Activated CD4-positive, alpha-beta T cell treated with anti-CD3 and anti-CD28 coated beads, Interleukin-2, amount 10 ng/mL, durations not matched to agents 7 days and 5 days (primary cell): ENCODE results near the gene PEAK1. TPM values are rescaled to one million over a fixed set of nuclear protein-coding genes. Genes with fewer than 3 reads are reported as not detected.

Source experiments
- CTCF ChIA-PET: fragments of 350-600 bp; sonication (Branson Sonifier 250); formaldehyde crosslinking; loops from one replicate; lab custom pipeline; 2021; ENCODE audit warnings: antibody characterized with exemption; lab: Charles Lee
- POLR2A ChIA-PET: fragments of 350-600 bp; sonication (Branson Sonifier 250); formaldehyde crosslinking; loops from one replicate; lab custom pipeline; 2021; ENCODE audit warnings: antibody characterized with exemption; lab: Charles Lee
- DNase-seq: peaks from one replicate; pipeline ENCODE4 v3.0.0-alpha.2; 2020
- H3K27ac Mint-ChIP-seq: one replicate; pipeline ENCODE4 v1.8.0; 2021; ENCODE audit warnings: mild to moderate bottlenecking, moderate library complexity, mixed read lengths
- H3K27me3 Mint-ChIP-seq: one replicate; pipeline ENCODE4 v1.8.0; 2021; ENCODE audit warnings: mixed read lengths
- H3K36me3 Mint-ChIP-seq: one replicate; pipeline ENCODE4 v1.8.0; 2021; ENCODE audit warnings: low read depth, mixed read lengths
- H3K4me1 Mint-ChIP-seq: one replicate; pipeline ENCODE4 v1.8.0; 2021; ENCODE audit warnings: mixed read lengths
- H3K4me3 Mint-ChIP-seq: one replicate; pipeline ENCODE4 v1.8.0; 2021; ENCODE audit warnings: mild to moderate bottlenecking, moderate library complexity, mixed read lengths
- H3K9me3 Mint-ChIP-seq: one replicate; pipeline ENCODE4 v1.8.0; 2021; ENCODE audit warnings: mixed read lengths
- total RNA-seq, 2 experiments: library from RNA; stranded (reverse); gene quantifications; one replicate each; pipeline ENCODE4 v1.2.3, GENCODE V29; 2021

Gene PEAK1
- total RNA-seq, 2 experiments from 2014 or later, result 27.9 to 29.4 TPM

GRCh38 chr15:77340245-77340644, 79.7 kb downstream of the PEAK1 start:
- Mint-ChIP-seq H3K9me3 (peaks cover 6% of the 10 kb centered on the region), H3K4me3 (no peak overlapping the region), H3K27me3 (peaks cover 1% of the 10 kb centered on the region), H3K36me3 (peaks cover 13% of the 10 kb centered on the region), H3K27ac (no peak overlapping the region), H3K4me1 (no peaks in the 10 kb centered on the region)
- ChIA-PET POLR2A (interaction anchor here (0.6 kb wide), 1 partner anchor 30 kb away, joined by 3 read pairs; no protein-coding TSS in a partner anchor), CTCF (interaction anchor here (0.6 kb wide), 1 partner anchor 74 kb away, joined by 4 read pairs; no protein-coding TSS in a partner anchor)
- DNase-seq, result no peak

GRCh38 chr15:77336006-77336405, 83.9 kb downstream of the PEAK1 start:
- Mint-ChIP-seq H3K27me3 (no peaks in the 10 kb centered on the region), H3K4me3 (no peak overlapping the region), H3K36me3 (no peaks in the 10 kb centered on the region), H3K9me3 (peaks cover 3% of the 10 kb centered on the region), H3K4me1 (peaks cover 4% of the 10 kb centered on the region), H3K27ac (no peak overlapping the region)
- CTCF ChIA-PET, result no interaction called here
- POLR2A ChIA-PET, result interaction anchor here (0.6 kb wide), 1 partner anchor 85 kb away, joined by 4 read pairs; the partner anchor contains the start of gene HMG20A
- DNase-seq, result no peak

GRCh38 chr15:77335298-77335697, 84.6 kb downstream of the PEAK1 start:
- H3K9me3 Mint-ChIP-seq, result peaks cover 3% of the 10 kb centered on the region
- no peaks in the 10 kb centered on the region for H3K36me3 Mint-ChIP-seq
- peaks cover 4% of the 10 kb centered on the region for H3K4me1 Mint-ChIP-seq
- H3K27ac Mint-ChIP-seq, result no peak overlapping the region
- POLR2A ChIA-PET, result no interaction called here
- peaks cover under 1% of the 10 kb centered on the region for H3K27me3 Mint-ChIP-seq
- H3K4me3 Mint-ChIP-seq, result no peak overlapping the region
- no peak for DNase-seq
- CTCF ChIA-PET, result no interaction called here

- Mint-ChIP-seq H3K9me3 (no peaks in the 10 kb centered on the region), H3K27ac (no peak overlapping the region), H3K4me3 (no peak overlapping the region), H3K36me3 (no peaks in the 10 kb centered on the region), H3K4me1 (peaks cover 4% of the 10 kb centered on the region), H3K27me3 (peaks cover 3% of the 10 kb centered on the region)
- ChIA-PET CTCF (no interaction called here), POLR2A (interaction anchor here (0.6 kb wide), 1 partner anchor 86 kb away, joined by 3 read pairs; no protein-coding TSS in a partner anchor)
- DNase-seq, result no peak
These were observed 86.7 kb downstream of the PEAK1 start for GRCh38 chr15:77333166-77333565.

- CTCF ChIA-PET, result no interaction called here
- peaks cover 4% of the 10 kb centered on the region for H3K4me1 Mint-ChIP-seq
- no peaks in the 10 kb centered on the region for H3K36me3 Mint-ChIP-seq
- no peak overlapping the region for H3K4me3 Mint-ChIP-seq
- no peak overlapping the region for H3K27ac Mint-ChIP-seq
- POLR2A ChIA-PET, result no interaction called here
- no peak for DNase-seq
- H3K9me3 Mint-ChIP-seq, result peaks cover 2% of the 10 kb centered on the region
- H3K27me3 Mint-ChIP-seq, result peaks cover 3% of the 10 kb centered on the region
These were observed 90.7 kb downstream of the PEAK1 start for GRCh38 chr15:77329202-77329601.

- Mint-ChIP-seq H3K4me3 (no peak overlapping the region), H3K4me1 (peaks cover 2% of the 10 kb centered on the region), H3K27ac (no peak overlapping the region), H3K27me3 (peaks cover 3% of the 10 kb centered on the region), H3K36me3 (no peaks in the 10 kb centered on the region), H3K9me3 (peaks cover 6% of the 10 kb centered on the region)
- ChIA-PET POLR2A (no interaction called here), CTCF (interaction anchor here (0.5 kb wide), 1 partner anchor 1541 kb away, joined by 4 read pairs; no protein-coding TSS in a partner anchor)
- no peak for DNase-seq
These were observed 91.9 kb downstream of the PEAK1 start for GRCh38 chr15:77327844-77328529.

GRCh38 chr15:77327168-77327567, 92.7 kb downstream of the PEAK1 start:
- Mint-ChIP-seq H3K36me3 (no peaks in the 10 kb centered on the region), H3K27me3 (peaks cover 3% of the 10 kb centered on the region), H3K4me3 (no peak overlapping the region), H3K4me1 (no peaks in the 10 kb centered on the region), H3K27ac (no peak overlapping the region), H3K9me3 (peaks cover 6% of the 10 kb centered on the region)
- POLR2A ChIA-PET, result no interaction called here
- no peak for DNase-seq
- CTCF ChIA-PET, result no interaction called here

- Mint-ChIP-seq H3K4me1 (no peaks in the 10 kb centered on the region), H3K4me3 (no peak overlapping the region), H3K27ac (no peak overlapping the region), H3K9me3 (peaks cover 6% of the 10 kb centered on the region), H3K36me3 (no peaks in the 10 kb centered on the region), H3K27me3 (peaks cover 3% of the 10 kb centered on the region)
- no peak for DNase-seq
- POLR2A ChIA-PET, result no interaction called here
- CTCF ChIA-PET, result no interaction called here
These were observed 93.5 kb downstream of the PEAK1 start for GRCh38 chr15:77326366-77326765.

GRCh38 chr15:77312523-77312922, 107.4 kb downstream of the PEAK1 start:
- no peak for DNase-seq
- ChIA-PET POLR2A (no interaction called here), CTCF (no interaction called here)
- H3K27me3 Mint-ChIP-seq, result no peaks in the 10 kb centered on the region
- H3K27ac Mint-ChIP-seq, result no peak overlapping the region
- no peaks in the 10 kb centered on the region for H3K4me1 Mint-ChIP-seq
- no peaks in the 10 kb centered on the region for H3K9me3 Mint-ChIP-seq
- no peaks in the 10 kb centered on the region for H3K36me3 Mint-ChIP-seq
- no peak overlapping the region for H3K4me3 Mint-ChIP-seq

GRCh38 chr15:77311618-77312398, 108.1 kb downstream of the PEAK1 start:
- no peak overlapping the region for H3K4me3 Mint-ChIP-seq
- CTCF ChIA-PET, result no interaction called here
- POLR2A ChIA-PET, result no interaction called here
- no peaks in the 10 kb centered on the region for H3K4me1 Mint-ChIP-seq
- DNase-seq, result no peak
- no peaks in the 10 kb centered on the region for H3K9me3 Mint-ChIP-seq
- no peak overlapping the region for H3K27ac Mint-ChIP-seq
- no peaks in the 10 kb centered on the region for H3K27me3 Mint-ChIP-seq
- no peaks in the 10 kb centered on the region for H3K36me3 Mint-ChIP-seq

GRCh38 chr15:77311020-77311419, 108.9 kb downstream of the PEAK1 start:
- ChIA-PET POLR2A (no interaction called here), CTCF (no interaction called here)
- DNase-seq, result no peak
- Mint-ChIP-seq H3K36me3 (no peaks in the 10 kb centered on the region), H3K27me3 (no peaks in the 10 kb centered on the region), H3K4me1 (no peaks in the 10 kb centered on the region), H3K27ac (no peak overlapping the region), H3K4me3 (no peak overlapping the region), H3K9me3 (no peaks in the 10 kb centered on the region)

GRCh38 chr15:77309392-77309791, 110.5 kb downstream of the PEAK1 start:
- Mint-ChIP-seq H3K4me1 (no peaks in the 10 kb centered on the region), H3K9me3 (no peaks in the 10 kb centered on the region), H3K27me3 (no peaks in the 10 kb centered on the region), H3K27ac (no peak overlapping the region), H3K4me3 (no peak overlapping the region), H3K36me3 (no peaks in the 10 kb centered on the region)
- DNase-seq, result no peak
- ChIA-PET CTCF (interaction anchor here (1.3 kb wide), 1 partner anchor 42 kb away, joined by 4 read pairs; no protein-coding TSS in a partner anchor), POLR2A (no interaction called here)

GRCh38 chr15:77305953-77306352, 114.0 kb downstream of the PEAK1 start:
- H3K4me3 Mint-ChIP-seq, result no peak overlapping the region
- H3K27me3 Mint-ChIP-seq, result no peaks in the 10 kb centered on the region
- no peak overlapping the region for H3K27ac Mint-ChIP-seq

More at GRCh38 chr15:77305953-77306352, 114.0 kb downstream of the PEAK1 start:
- no peaks in the 10 kb centered on the region for H3K9me3 Mint-ChIP-seq
- DNase-seq, result no peak
- H3K4me1 Mint-ChIP-seq, result no peaks in the 10 kb centered on the region
- ChIA-PET POLR2A (no interaction called here), CTCF (no interaction called here)
- H3K36me3 Mint-ChIP-seq, result no peaks in the 10 kb centered on the region
